Measurements from ENCODE around the gene AMZ2. TPM values are rescaled to one million over a fixed set of nuclear protein-coding genes. Genes with fewer than 3 reads are reported as not detected.

Gene AMZ2
- total RNA-seq, 1 donor from 2014 or later, result 58.3 TPM

DNA sequence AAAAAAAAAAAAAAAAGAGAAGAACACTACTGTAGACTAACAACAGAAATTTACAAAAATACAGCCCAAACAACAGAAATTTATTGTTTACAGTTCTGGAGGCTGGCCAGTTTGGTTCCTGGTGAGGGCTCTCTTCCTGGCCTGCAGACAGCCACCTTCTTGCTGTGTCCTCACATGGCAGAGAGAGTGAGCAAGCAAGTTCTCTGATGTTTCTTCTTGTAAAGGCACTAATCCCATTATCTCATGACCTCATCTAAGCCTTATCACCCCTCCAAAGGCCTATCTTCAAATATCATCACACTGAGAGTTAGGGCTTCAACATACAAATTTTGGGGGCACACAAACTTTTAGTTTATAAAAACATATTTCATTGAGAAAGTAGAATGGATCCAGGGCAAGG, 50.8 kb downstream of the AMZ2 start:
- H3K4me1 Mint-ChIP-seq (ENCODE audit: low read depth), result peaks cover 6% of the 10 kb centered on the region
- H3K27me3 Mint-ChIP-seq, result peaks cover 27% of the 10 kb centered on the region
- H3K4me3 Mint-ChIP-seq (ENCODE audit: low read depth), result no peak overlapping the region

DNA sequence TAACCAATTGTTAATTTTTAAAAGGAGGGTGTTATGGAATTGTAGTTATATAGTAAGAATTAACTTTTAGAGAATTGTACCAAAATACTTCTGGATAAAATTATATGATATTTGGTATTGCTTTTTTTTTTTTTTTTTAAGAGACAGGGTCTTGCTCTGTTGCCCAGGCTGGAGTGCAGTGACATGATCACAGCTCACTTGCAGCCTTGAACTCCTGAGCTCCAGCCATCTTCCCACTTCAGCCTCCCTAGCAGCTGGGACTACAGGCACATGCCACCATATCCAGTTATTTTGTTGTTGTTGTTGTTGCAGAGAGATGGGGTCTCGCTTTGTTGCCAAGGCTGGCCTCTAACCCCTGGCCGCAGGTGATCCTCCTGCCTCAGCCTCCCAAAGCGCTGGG, 52.0 kb downstream of the AMZ2 start:
- H3K9me3 Mint-ChIP-seq (ENCODE audit: low read depth), result peaks cover 3% of the 10 kb centered on the region
- H3K4me3 Mint-ChIP-seq (ENCODE audit: low read depth), result no peak overlapping the region
- DNase-seq (ENCODE audit: low spot score, unreplicated experiment), result no peak
- no peaks in the 10 kb centered on the region for H3K36me3 Mint-ChIP-seq (ENCODE audit: insufficient read depth)
- H3K27ac Mint-ChIP-seq, result no peak overlapping the region
- peaks cover 18% of the 10 kb centered on the region for H3K27me3 Mint-ChIP-seq
- peaks cover 6% of the 10 kb centered on the region for H3K4me1 Mint-ChIP-seq (ENCODE audit: low read depth)
- TF ChIP-seq, protein P1, sequence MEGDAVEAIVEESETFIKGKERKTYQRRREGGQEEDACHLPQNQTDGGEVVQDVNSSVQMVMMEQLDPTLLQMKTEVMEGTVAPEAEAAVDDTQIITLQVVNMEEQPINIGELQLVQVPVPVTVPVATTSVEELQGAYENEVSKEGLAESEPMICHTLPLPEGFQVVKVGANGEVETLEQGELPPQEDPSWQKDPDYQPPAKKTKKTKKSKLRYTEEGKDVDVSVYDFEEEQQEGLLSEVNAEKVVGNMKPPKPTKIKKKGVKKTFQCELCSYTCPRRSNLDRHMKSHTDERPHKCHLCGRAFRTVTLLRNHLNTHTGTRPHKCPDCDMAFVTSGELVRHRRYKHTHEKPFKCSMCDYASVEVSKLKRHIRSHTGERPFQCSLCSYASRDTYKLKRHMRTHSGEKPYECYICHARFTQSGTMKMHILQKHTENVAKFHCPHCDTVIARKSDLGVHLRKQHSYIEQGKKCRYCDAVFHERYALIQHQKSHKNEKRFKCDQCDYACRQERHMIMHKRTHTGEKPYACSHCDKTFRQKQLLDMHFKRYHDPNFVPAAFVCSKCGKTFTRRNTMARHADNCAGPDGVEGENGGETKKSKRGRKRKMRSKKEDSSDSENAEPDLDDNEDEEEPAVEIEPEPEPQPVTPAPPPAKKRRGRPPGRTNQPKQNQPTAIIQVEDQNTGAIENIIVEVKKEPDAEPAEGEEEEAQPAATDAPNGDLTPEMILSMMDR (IDR thresholded peaks at IDR 0.05; ENCODE audit: unreplicated experiment), result no peak

More for the DNA sequence above, 50.8 kb downstream of the AMZ2 start:
- no peak for DNase-seq (ENCODE audit: low spot score, unreplicated experiment)
- Mint-ChIP-seq H3K36me3 (ENCODE audit: insufficient read depth) (no peaks in the 10 kb centered on the region), H3K27ac (no peak overlapping the region), H3K9me3 (ENCODE audit: low read depth) (peaks cover 3% of the 10 kb centered on the region)
- TF ChIP-seq, protein P1 (IDR thresholded peaks at IDR 0.05; ENCODE audit: unreplicated experiment), result no peak

DNA sequence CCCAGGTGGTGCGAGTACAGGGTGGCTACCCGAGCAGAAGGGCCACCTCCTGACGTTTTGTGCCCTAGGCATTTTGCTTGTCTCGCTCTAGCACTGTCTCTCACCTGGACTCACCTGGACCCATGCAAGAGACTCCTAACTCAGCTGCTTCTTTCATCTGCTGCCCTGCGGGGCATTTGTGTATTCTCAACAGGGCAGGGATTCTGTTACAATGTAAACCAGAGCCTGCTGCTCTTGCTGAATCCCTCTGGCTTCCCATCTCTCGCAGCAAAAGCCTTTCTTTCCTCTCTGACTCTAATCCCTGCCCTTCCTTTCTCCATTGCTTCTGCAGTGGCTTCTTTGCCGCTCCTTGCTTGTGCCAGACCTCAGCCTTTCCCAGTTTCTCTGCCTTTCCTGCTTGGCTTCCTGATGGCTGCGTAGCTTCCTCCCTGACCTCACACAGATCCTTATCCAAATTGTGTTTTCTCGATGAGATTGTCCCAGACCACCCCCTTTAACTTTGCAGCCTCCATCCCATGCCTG, 53.7 kb downstream of the AMZ2 start:
- Mint-ChIP-seq H3K27ac (no peak overlapping the region), H3K9me3 (ENCODE audit: low read depth) (peaks cover 3% of the 10 kb centered on the region), H3K36me3 (ENCODE audit: insufficient read depth) (no peaks in the 10 kb centered on the region), H3K27me3 (peaks cover 12% of the 10 kb centered on the region), H3K4me1 (ENCODE audit: low read depth) (peaks cover 6% of the 10 kb centered on the region), H3K4me3 (ENCODE audit: low read depth) (no peak overlapping the region)
- TF ChIP-seq, protein P1 (IDR thresholded peaks at IDR 0.05; ENCODE audit: unreplicated experiment), result no peak
- no peak for DNase-seq (ENCODE audit: low spot score, unreplicated experiment)

DNA sequence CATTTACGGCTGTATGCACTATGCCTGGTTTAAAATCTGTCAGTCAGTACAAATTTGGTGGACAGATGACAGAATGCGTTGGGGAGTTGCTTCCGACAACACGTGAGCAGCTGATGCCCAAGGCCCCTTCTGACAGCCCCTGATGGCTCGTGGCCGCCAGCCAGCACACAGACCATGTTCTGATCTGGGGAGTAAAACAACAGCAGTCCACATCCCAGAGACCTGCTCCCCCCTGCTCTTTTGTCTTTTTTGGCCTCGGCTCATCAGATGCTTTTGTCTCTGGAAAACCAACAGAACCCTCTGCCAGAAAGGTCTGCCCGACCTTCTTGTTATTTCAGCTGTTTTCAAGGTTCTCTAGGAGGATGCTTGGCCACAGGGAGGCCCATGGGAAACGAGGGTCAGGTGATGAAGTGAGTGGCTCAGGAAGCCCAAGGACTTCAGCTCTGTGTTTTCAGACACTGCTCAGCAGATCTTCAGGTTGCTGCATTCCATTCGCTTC, 54.3 kb downstream of the AMZ2 start:
- no peak for DNase-seq (ENCODE audit: low spot score, unreplicated experiment)
- TF ChIP-seq, protein P1 (IDR thresholded peaks at IDR 0.05; ENCODE audit: unreplicated experiment), result no peak
- Mint-ChIP-seq H3K27me3 (peaks cover 6% of the 10 kb centered on the region), H3K9me3 (ENCODE audit: low read depth) (peaks cover 3% of the 10 kb centered on the region), H3K27ac (no peak overlapping the region), H3K4me3 (ENCODE audit: low read depth) (no peak overlapping the region), H3K36me3 (ENCODE audit: insufficient read depth) (no peaks in the 10 kb centered on the region), H3K4me1 (ENCODE audit: low read depth) (peaks cover 6% of the 10 kb centered on the region)

DNA sequence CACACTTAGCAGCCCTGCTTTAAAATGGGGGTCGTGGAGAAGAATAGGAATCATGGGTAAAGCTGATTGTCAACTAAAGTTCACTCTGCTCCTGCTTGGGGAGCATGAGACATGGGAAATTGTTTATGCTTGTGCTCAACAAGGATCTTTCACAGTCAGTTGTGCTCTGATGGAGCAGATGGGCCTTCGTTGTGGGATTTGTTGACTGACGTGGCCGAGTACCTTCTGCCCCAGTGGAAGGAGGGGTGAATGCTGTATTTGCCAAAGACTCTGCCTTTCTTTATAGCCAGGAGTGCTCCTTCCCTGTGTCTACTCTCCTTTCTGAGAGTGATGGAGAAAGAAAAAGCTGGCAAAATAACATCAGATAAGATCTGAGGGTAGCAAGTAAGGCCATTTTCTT, 54.8 kb downstream of the AMZ2 start:
- Mint-ChIP-seq H3K4me1 (ENCODE audit: low read depth) (peaks cover 6% of the 10 kb centered on the region), H3K9me3 (ENCODE audit: low read depth) (peaks cover 3% of the 10 kb centered on the region), H3K27ac (no peak overlapping the region), H3K4me3 (ENCODE audit: low read depth) (no peak overlapping the region), H3K36me3 (ENCODE audit: insufficient read depth) (no peaks in the 10 kb centered on the region), H3K27me3 (peaks cover 4% of the 10 kb centered on the region)
- no peak for DNase-seq (ENCODE audit: low spot score, unreplicated experiment)
- TF ChIP-seq, protein P1 (IDR thresholded peaks at IDR 0.05; ENCODE audit: unreplicated experiment), result no peak

Measured in progenitor cell of endocrine pancreas (in vitro differentiated cells).